Breast epithelium (tissue), 4 donors: ENCODE data around the gene MT1X. TPM values are rescaled to one million over a fixed set of nuclear protein-coding genes. Genes with fewer than 3 reads are reported as not detected.

Experiments
- DNase-seq, 2 donors: peaks; one replicate each; pipeline ENCODE4 v3.0.0-alpha.2; 2019; ENCODE audit warnings: low spot score in 2 of 2
- H3K27ac ChIP-seq, 2 donors: fragments of 200-600 bp; sonication (generic) in 1 of 2; one replicate each; pipeline ENCODE4 v1.5.1; 2016 to 2019; ENCODE audit warnings: mild to moderate bottlenecking in 1 of 2
- H3K27me3 ChIP-seq, 2 donors: fragments of 200-600 bp; sonication (generic) in 1 of 2; one replicate each; pipeline versions ENCODE4 v1.5.1 to v1.6.0; 2017 to 2019; ENCODE audit warnings: control low read depth in 1 of 2, mild to moderate bottlenecking in 1 of 2
- H3K36me3 ChIP-seq: fragments of 200-600 bp; one replicate; pipeline ENCODE4 v1.5.1; 2019
- H3K4me1 ChIP-seq, 2 donors: fragments of 200-600 bp; sonication (generic); one replicate each; pipeline ENCODE4 v1.5.1; 2016 to 2019; ENCODE audit warnings: control low read depth in 1 of 2
- H3K4me3 ChIP-seq, 3 donors: fragments of 200-600 bp; sonication (generic); 1 replicate in 2 of 3; 2 replicates in 1 of 3; pipeline ENCODE4 v1.5.1; 2016 to 2019; ENCODE audit warnings: mild to moderate bottlenecking in 3 of 3, moderate library complexity in 2 of 3
- H3K9me3 ChIP-seq, 2 donors: fragments of 200-600 bp; sonication (generic) in 1 of 2; one replicate each; pipeline ENCODE4 v1.5.1; 2016 to 2019; ENCODE audit warnings: control low read depth in 1 of 2
- POLR2A ChIP-seq: fragments of 450-650 bp; IDR thresholded peaks from one replicate; pipeline ENCODE4 v1.6.1; 2016; ENCODE audit warnings: antibody characterized with exemption, mild to moderate bottlenecking, moderate library complexity
- POLR2AphosphoS5 ChIP-seq, 3 donors: sonication (generic); formaldehyde crosslinking; IDR thresholded peaks; one replicate each; pipeline ENCODE4 v1.6.1; 2017; ENCODE audit warnings: antibody characterized with exemption in 3 of 3
- intact Hi-C: fragments of 100-400 bp; cut with DNase I; formaldehyde crosslinking; loops from one replicate; pipeline ENCODE4 v1.15.1; 2023; ENCODE audit warnings: low total_unique reads
- total RNA-seq, 3 donors: library from RNA; depleted of rRNA; stranded (reverse); fragments of >200 nt; gene quantifications; one replicate each; pipeline ENCODE4 v1.1.0, GENCODE V29; 2016
- TF ChIP-seq, protein P1 (sequence below), 3 donors: fragments of 450-650 bp; IDR thresholded peaks; one replicate each; pipeline ENCODE4 v1.5.1; 2016 to 2017; ENCODE audit warnings: antibody characterized with exemption in 3 of 3, mild to moderate bottlenecking in 3 of 3, moderate library complexity in 3 of 3

The MT1X gene
- total RNA-seq, 3 donors from 2014 or later: 2,679 to 5,417 (median 3,885) TPM

DNA sequence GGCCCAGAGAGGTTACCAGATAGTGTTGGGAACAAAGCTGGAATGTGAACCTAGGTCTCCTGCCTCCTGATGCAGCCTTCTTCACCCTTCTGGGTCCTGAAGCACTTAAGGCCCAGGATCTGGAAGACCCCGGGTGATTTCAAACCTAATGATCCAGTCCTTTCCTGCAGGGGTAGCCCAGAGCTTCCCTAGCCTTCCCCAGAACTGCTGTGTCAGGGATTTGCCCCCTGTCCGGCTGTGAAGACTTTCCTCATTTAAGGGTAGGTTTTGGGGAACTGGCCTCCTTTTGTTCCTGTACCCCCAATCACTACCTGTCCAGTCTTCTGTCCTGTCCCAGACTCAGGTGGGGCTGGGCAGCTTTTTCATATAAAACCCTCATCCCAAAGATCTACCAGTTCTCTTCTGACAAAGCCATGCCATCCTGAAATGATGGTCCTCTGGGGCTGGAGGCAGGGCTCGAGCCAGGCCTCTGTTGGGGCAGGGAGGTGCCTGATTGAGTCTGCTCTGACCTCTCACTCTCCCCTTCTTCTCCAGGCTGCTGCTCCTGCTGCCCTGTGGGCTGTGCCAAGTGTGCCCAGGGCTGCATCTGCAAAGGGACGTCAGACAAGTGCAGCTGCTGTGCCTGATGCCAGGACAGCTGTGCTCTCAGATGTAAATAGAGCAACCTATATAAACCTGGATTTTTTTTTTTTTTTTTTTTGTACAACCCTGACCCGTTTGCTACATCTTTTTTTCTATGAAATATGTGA lies 1.3 kb downstream of the MT1X start:
- Histone ChIP-seq H3K36me3 (no peaks in the 10 kb centered on the region), H3K9me3 (no peaks in the 10 kb centered on the region), H3K27ac (peak overlapping the region; percentile 81 to 85), H3K4me3 (peak overlapping the region; percentile 75 to 88 (median 75)), H3K27me3 (no peaks in the 10 kb centered on the region), H3K4me1 (peaks cover 5 to 10% of the 10 kb centered on the region in 2 donors)
- no peak for DNase-seq
- TF ChIP-seq, protein P1, sequence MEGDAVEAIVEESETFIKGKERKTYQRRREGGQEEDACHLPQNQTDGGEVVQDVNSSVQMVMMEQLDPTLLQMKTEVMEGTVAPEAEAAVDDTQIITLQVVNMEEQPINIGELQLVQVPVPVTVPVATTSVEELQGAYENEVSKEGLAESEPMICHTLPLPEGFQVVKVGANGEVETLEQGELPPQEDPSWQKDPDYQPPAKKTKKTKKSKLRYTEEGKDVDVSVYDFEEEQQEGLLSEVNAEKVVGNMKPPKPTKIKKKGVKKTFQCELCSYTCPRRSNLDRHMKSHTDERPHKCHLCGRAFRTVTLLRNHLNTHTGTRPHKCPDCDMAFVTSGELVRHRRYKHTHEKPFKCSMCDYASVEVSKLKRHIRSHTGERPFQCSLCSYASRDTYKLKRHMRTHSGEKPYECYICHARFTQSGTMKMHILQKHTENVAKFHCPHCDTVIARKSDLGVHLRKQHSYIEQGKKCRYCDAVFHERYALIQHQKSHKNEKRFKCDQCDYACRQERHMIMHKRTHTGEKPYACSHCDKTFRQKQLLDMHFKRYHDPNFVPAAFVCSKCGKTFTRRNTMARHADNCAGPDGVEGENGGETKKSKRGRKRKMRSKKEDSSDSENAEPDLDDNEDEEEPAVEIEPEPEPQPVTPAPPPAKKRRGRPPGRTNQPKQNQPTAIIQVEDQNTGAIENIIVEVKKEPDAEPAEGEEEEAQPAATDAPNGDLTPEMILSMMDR (IDR thresholded peaks at IDR 0.05): no peak
- TF ChIP-seq POLR2AphosphoS5 (IDR thresholded peaks at IDR 0.05): peak in 1 of 3 donors; percentile 57
- intact Hi-C loops: no loop called here

DNA sequence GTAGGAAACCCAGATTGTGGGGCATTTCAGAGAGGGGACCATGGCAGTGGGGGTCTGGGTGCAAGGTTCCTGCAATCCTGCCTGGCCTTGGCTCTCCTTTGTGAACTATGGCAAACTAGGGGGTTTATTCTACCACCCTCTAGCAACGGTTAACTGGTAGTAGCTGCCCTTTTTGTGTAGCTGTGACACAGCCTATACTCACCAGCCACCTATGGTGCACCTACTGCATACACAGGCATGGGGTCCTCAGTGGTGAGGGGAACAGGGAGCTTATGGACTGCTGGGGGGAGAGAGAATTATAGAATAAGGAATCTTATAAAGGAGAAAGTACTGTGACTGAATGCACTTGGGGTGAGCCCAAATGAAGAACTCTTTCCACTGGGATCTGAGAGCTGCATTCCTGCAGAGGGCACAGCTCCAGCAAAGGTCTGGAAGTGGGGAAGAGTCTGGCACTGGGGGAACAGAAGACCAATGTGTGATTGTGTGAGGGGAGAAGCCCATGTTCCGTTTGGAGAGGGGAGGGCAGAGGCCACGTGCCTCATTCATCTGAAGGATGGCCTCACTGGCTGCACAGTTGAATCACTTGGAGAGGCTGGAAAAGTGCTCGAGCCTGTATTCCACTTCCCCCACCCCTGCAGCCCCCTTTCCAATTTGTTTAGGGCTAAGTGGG lies 2.1 kb downstream of the MT1X start:
- Histone ChIP-seq H3K36me3 (no peaks in the 10 kb centered on the region), H3K27ac (peak overlapping the region; percentile 81 to 82), H3K4me3 (peak overlapping the region; percentile 75 to 88 (median 75)), H3K9me3 (no peaks in the 10 kb centered on the region), H3K27me3 (no peaks in the 10 kb centered on the region), H3K4me1 (peaks cover 5 to 10% of the 10 kb centered on the region in 2 donors)
- intact Hi-C loops: no loop called here
- TF ChIP-seq, protein P1 (IDR thresholded peaks at IDR 0.05): no peak
- no peak for TF ChIP-seq POLR2A
- TF ChIP-seq POLR2AphosphoS5 (IDR thresholded peaks at IDR 0.05): peak in 2 of 3 donors; percentile 14 to 44
- peak in 1 of 2 donors; percentile 27 for DNase-seq

GRCh38 chr16:56684926-56685590 lies 2.8 kb downstream of the MT1X start:
- peak overlapping the region; percentile 81 to 82 for H3K27ac ChIP-seq
- peak in 1 of 2 donors; percentile 76 for DNase-seq
- H3K9me3 ChIP-seq: no peaks in the 10 kb centered on the region
- intact Hi-C loops: no loop called here
- H3K36me3 ChIP-seq: no peaks in the 10 kb centered on the region
- peaks cover 5 to 10% of the 10 kb centered on the region in 2 donors for H3K4me1 ChIP-seq
- TF ChIP-seq POLR2A (no peak), POLR2AphosphoS5 (IDR thresholded peaks at IDR 0.05) (no peak)
- TF ChIP-seq, protein P1 (IDR thresholded peaks at IDR 0.05): no peak
- peak overlapping the region; percentile 75 to 88 (median 75) for H3K4me3 ChIP-seq
- no peaks in the 10 kb centered on the region for H3K27me3 ChIP-seq

GRCh38 chr16:56686758-56687157 lies 4.5 kb downstream of the MT1X start:
- peaks cover 4 to 5% of the 10 kb centered on the region in 2 donors for H3K4me1 ChIP-seq
- no peak overlapping the region for H3K4me3 ChIP-seq
- intact Hi-C loops: no loop called here
- H3K36me3 ChIP-seq: no peaks in the 10 kb centered on the region
- no peaks in the 10 kb centered on the region for H3K27me3 ChIP-seq
- H3K9me3 ChIP-seq: no peaks in the 10 kb centered on the region
- peak overlapping the region in 1 of 2 donors; percentile 81 for H3K27ac ChIP-seq
- no peak for DNase-seq
- TF ChIP-seq POLR2A: no peak
- TF ChIP-seq, protein P1 (IDR thresholded peaks at IDR 0.05): no peak
- no peak for TF ChIP-seq POLR2AphosphoS5 (IDR thresholded peaks at IDR 0.05)
